NB4 (cell line): Measurements from ENCODE around the gene ACOX3.

Source experiments
- CTCF ChIP-seq: IDR thresholded peaks from one replicate; pipeline ENCODE4 v1.5.1; 2012; ENCODE audit warnings: low read depth, low read length
- MAX ChIP-seq: IDR thresholded peaks from 2 replicates; pipeline ENCODE4 v1.6.1; 2011; ENCODE audit warnings: low read depth, low read length
- MYC ChIP-seq: IDR thresholded peaks from 2 replicates; pipeline ENCODE4 v1.6.1; 2011; ENCODE audit warnings: low read depth, low read length
- POLR2A ChIP-seq: IDR thresholded peaks from 2 replicates; pipeline ENCODE4 v1.6.1; 2011; ENCODE audit warnings: mild to moderate bottlenecking; ENCODE audit not compliant: insufficient read length; ENCODE audit errors: extremely low read depth

- no peak for TF ChIP-seq MAX
- TF ChIP-seq CTCF: no peak
- no peak for TF ChIP-seq POLR2A
- no peak for TF ChIP-seq MYC
These were observed 38.5 kb upstream of the ACOX3 start for GRCh38 chr4:8478801-8479744.
